Panc1 (cell line): ENCODE measurements around the gene MRPL39.

Experiments used
- CTCF ChIP-seq: fragments of 450-650 bp; IDR thresholded peaks from 2 replicates; pipeline ENCODE4 v1.5.1; 2017; ENCODE audit warnings: mild to moderate bottlenecking
- POLR2AphosphoS5 ChIP-seq: IDR thresholded peaks from 2 replicates; pipeline ENCODE4 v1.6.1; 2012; ENCODE audit warnings: mild to moderate bottlenecking, low read depth, low read length, moderate library complexity
- TF ChIP-seq, protein P1 (sequence below), 2 experiments: IDR thresholded peaks; 2 replicates each; pipeline ENCODE4 v1.6.1; 2011 to 2012; ENCODE audit warnings: low read depth in 2 of 2, control low read depth in 1 of 2, low read length in 1 of 2, mild to moderate bottlenecking in 1 of 2, moderate library complexity in 1 of 2; ENCODE audit not compliant: insufficient read depth in 1 of 2

GRCh38 chr21:25586326-25586725 lies 21.0 kb downstream of the MRPL39 start:
- no peak for TF ChIP-seq CTCF
- TF ChIP-seq POLR2AphosphoS5 = no peak
- TF ChIP-seq, protein P1, sequence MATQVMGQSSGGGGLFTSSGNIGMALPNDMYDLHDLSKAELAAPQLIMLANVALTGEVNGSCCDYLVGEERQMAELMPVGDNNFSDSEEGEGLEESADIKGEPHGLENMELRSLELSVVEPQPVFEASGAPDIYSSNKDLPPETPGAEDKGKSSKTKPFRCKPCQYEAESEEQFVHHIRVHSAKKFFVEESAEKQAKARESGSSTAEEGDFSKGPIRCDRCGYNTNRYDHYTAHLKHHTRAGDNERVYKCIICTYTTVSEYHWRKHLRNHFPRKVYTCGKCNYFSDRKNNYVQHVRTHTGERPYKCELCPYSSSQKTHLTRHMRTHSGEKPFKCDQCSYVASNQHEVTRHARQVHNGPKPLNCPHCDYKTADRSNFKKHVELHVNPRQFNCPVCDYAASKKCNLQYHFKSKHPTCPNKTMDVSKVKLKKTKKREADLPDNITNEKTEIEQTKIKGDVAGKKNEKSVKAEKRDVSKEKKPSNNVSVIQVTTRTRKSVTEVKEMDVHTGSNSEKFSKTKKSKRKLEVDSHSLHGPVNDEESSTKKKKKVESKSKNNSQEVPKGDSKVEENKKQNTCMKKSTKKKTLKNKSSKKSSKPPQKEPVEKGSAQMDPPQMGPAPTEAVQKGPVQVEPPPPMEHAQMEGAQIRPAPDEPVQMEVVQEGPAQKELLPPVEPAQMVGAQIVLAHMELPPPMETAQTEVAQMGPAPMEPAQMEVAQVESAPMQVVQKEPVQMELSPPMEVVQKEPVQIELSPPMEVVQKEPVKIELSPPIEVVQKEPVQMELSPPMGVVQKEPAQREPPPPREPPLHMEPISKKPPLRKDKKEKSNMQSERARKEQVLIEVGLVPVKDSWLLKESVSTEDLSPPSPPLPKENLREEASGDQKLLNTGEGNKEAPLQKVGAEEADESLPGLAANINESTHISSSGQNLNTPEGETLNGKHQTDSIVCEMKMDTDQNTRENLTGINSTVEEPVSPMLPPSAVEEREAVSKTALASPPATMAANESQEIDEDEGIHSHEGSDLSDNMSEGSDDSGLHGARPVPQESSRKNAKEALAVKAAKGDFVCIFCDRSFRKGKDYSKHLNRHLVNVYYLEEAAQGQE (IDR thresholded peaks at IDR 0.05; ENCODE audit: insufficient read depth in 1 of 2, low read depth in 2 of 2, low read length in 1 of 2) = no peak
